Upper lobe of right lung (tissue), 1 donor: ENCODE measurements around the gene SCUBE1. TPM values are rescaled to one million over a fixed set of nuclear protein-coding genes. Genes with fewer than 3 reads are reported as not detected.
A peak's percentile ranks its signal among the peaks of the same experiment; 100 is the strongest.

Experiments
- ATAC-seq: fragments of 200-7000 bp; cut with Tn5 transposase; one replicate; pipeline ENCODE4 v1.9.1; 2020; ENCODE audit warnings: mild to moderate bottlenecking, moderate library complexity
- DNase-seq: peaks from one replicate; pipeline ENCODE4 v3.0.0-alpha.2; 2020
- H3K27ac ChIP-seq: fragments of 200-600 bp; one replicate; pipeline ENCODE4 v1.8.0; 2022
- H3K27me3 ChIP-seq: fragments of 200-600 bp; one replicate; pipeline ENCODE4 v1.8.0; 2022; ENCODE audit warnings: mild to moderate bottlenecking
- H3K36me3 ChIP-seq: fragments of 200-600 bp; one replicate; pipeline ENCODE4 v1.8.0; 2022
- H3K4me1 ChIP-seq: fragments of 200-600 bp; one replicate; pipeline ENCODE4 v1.8.0; 2022
- H3K4me3 ChIP-seq: fragments of 200-600 bp; one replicate; pipeline ENCODE4 v1.8.0; 2022; ENCODE audit warnings: mild to moderate bottlenecking
- H3K9me3 ChIP-seq: fragments of 200-600 bp; one replicate; pipeline ENCODE4 v1.8.0; 2022
- CTCF ChIP-seq: fragments of 200-600 bp; IDR thresholded peaks from one replicate; pipeline ENCODE4 v1.8.0; 2022; ENCODE audit warnings: antibody characterized with exemption
- intact Hi-C: fragments of 100-400 bp; cut with DNase I; formaldehyde crosslinking; loops from one replicate; pipeline ENCODE4 v1.11.0; 2022
- total RNA-seq: library from RNA; stranded (reverse); fragmentation: NEBNext Ultra II Directional; extraction: Animal tissue kit (Norgen Biotek cat#: 25700); gene quantifications from one replicate; pipeline ENCODE4 v1.2.1, GENCODE V29; 2021
- donor health status: DM: no; HTN: yes; CAD: no; lungs with severe emphysema.

Gene SCUBE1
- total RNA-seq, 1 donor from 2014 or later = 36.0 TPM

GRCh38 chr22:43331698-43332097, 11.5 kb downstream of the SCUBE1 start:
- no peak overlapping the region for H3K4me3 ChIP-seq
- no peak for TF ChIP-seq CTCF
- no peaks in the 10 kb centered on the region for H3K9me3 ChIP-seq
- H3K27me3 ChIP-seq = no peaks in the 10 kb centered on the region
- H3K4me1 ChIP-seq = no peaks in the 10 kb centered on the region
- H3K27ac ChIP-seq = no peak overlapping the region
- intact Hi-C loops = no loop called here
- no peak for DNase-seq
- ATAC-seq = no peak
- H3K36me3 ChIP-seq = no peaks in the 10 kb centered on the region

GRCh38 chr22:43331069-43331451, 12.1 kb downstream of the SCUBE1 start:
- TF ChIP-seq CTCF = no peak

GRCh38 chr22:43330178-43331068, 12.7 kb downstream of the SCUBE1 start:
- intact Hi-C loops = no loop called here
- no peaks in the 10 kb centered on the region for H3K27me3 ChIP-seq
- no peaks in the 10 kb centered on the region for H3K36me3 ChIP-seq
- ATAC-seq = no peak
- no peaks in the 10 kb centered on the region for H3K9me3 ChIP-seq
- no peaks in the 10 kb centered on the region for H3K4me1 ChIP-seq
- no peak overlapping the region for H3K27ac ChIP-seq
- H3K4me3 ChIP-seq = no peak overlapping the region
- peak; percentile 3 for DNase-seq
- no peak for TF ChIP-seq CTCF

More at GRCh38 chr22:43331069-43331451, 12.1 kb downstream of the SCUBE1 start:
- intact Hi-C loops = no loop called here
- ATAC-seq = no peak
- no peak for DNase-seq
- Histone ChIP-seq H3K9me3 (no peaks in the 10 kb centered on the region), H3K27me3 (no peaks in the 10 kb centered on the region), H3K27ac (no peak overlapping the region), H3K4me3 (no peak overlapping the region), H3K36me3 (no peaks in the 10 kb centered on the region), H3K4me1 (no peaks in the 10 kb centered on the region)

- intact Hi-C loops = no loop called here
- DNase-seq = no peak
- ATAC-seq = peak; percentile 17
- Histone ChIP-seq H3K9me3 (no peaks in the 10 kb centered on the region), H3K27ac (no peak overlapping the region), H3K36me3 (no peaks in the 10 kb centered on the region), H3K4me1 (no peaks in the 10 kb centered on the region), H3K4me3 (no peak overlapping the region), H3K27me3 (no peaks in the 10 kb centered on the region)
- TF ChIP-seq CTCF = no peak
These were observed 14.1 kb downstream of the SCUBE1 start for GRCh38 chr22:43329061-43329460.

GRCh38 chr22:43327157-43327438, 16.1 kb downstream of the SCUBE1 start:
- H3K9me3 ChIP-seq = no peaks in the 10 kb centered on the region
- H3K36me3 ChIP-seq = no peaks in the 10 kb centered on the region
- DNase-seq (no peak), ATAC-seq (no peak)
- H3K27ac ChIP-seq = no peak overlapping the region
- TF ChIP-seq CTCF = no peak
- intact Hi-C loops = no loop called here
- H3K4me3 ChIP-seq = no peak overlapping the region
- H3K4me1 ChIP-seq = no peaks in the 10 kb centered on the region
- no peaks in the 10 kb centered on the region for H3K27me3 ChIP-seq
